ENCODE results near the gene DUSP8.
"Not testable (repeated sequence)": the region's sequence is repeated elsewhere in the genome, so short reads cannot be mapped to it uniquely, and the experiment has no call there.

DUSP8 gene

DNA sequence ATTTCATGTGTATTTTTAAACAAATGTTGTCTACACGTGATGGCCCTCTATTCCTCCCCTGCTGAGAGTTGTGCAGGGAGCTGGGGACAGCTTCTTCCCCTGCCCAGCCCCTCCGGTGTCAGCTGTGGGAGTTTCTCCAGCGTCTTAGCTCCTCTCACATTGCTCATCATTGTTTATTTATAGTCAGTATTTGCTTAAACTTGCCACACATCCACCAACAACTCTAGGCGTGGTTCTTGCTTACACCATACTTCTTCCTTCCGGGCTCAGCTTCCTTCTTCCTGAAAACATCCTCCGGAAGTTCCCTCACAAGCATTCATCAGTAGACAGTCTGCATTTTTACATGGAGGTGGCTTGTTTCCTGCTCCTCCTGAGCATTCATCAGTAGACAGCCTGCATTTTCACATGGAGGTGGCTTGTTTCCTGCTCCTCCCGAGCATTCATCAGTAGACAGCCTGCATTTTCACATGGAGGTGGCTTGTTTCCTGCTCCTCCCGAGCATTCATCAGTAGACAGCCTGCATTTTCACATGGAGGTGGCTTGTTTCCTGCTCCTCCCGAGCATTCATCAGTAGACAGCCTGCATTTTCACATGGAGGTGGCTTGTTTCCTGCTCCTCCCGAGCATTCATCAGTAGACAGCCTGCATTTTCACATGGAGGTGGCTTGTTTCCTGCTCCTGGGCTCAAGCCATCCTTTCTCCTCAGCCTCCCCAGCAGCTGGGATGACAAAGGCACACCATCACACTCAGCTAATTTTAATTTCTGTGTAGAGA, 17.3 kb upstream of the DUSP8 start:
- DNase-seq, result peak in 1 of 5 donors; percentile 81

GRCh38 chr11:1586699-1587098, 14.6 kb upstream of the DUSP8 start:
- no peak for DNase-seq

DNA sequence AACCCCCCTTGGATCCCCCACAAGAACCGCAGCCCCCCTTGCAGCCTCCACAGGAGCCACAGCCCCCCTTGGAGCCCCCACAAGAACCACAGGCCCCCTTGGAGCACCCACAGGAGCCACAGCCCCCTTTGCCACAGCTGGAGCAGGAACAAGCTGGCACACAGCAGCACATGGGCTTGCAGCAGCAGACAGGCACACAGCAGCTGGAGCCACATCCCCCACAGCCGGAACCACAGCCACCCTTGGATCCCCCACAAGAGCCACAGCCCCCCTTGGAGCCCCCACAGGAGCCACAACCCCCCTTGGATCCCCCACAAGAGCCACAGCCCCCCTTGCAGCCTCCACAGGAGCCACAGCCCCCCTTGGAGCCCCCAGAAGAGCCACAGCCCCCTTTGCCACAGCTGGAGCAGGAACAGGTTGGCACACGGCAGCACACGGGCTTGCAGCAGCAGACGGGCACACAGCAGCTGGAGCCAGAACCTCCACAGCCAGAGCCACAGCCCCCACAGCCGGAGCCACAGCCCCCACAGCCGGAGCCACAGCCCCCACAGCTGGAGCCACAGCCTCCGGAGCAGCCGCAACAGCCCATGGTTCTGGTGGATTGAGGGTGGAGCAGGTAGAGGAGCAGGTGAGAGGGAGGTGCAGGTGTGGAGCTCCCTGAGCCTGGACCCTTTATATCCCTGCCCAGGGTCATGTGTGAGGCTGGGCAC, 12.7 kb upstream of the DUSP8 start, which contains the start of gene KRTAP5-1:
TSS of gene KRTAP5-1 (minus strand) at position 623 of the 710 bp plus-strand sequence. CDS start at position 589, 34 bp downstream.
- DNase-seq, result not testable (repeated sequence)

- not testable (repeated sequence) for DNase-seq
Observed at GRCh38 chr11:1582909-1583308, 10.8 kb upstream of the DUSP8 start.

- no peak for DNase-seq
Observed at GRCh38 chr11:1581976-1582375, 9.9 kb upstream of the DUSP8 start.

DNA sequence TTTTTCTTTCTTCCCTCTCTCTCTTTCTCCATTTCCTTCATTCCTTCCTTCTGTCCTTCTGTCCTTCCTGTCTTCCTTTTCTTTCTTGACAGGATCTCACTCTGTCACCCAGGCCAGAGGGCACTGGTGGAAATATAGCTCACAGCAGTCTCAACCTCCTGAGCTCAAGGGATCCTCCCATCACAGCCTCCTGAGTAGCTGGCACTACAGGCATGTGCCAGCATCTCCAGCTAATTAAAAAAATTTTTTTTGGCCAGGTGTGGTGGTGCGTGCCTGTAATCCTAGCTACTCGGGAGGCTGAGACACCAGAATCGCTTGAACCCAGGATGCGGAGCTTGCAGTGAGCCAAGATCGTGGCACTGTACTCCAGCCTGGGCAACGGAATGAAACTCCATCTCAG, 4.8 kb upstream of the DUSP8 start:
- DNase-seq, result no peak

DNA sequence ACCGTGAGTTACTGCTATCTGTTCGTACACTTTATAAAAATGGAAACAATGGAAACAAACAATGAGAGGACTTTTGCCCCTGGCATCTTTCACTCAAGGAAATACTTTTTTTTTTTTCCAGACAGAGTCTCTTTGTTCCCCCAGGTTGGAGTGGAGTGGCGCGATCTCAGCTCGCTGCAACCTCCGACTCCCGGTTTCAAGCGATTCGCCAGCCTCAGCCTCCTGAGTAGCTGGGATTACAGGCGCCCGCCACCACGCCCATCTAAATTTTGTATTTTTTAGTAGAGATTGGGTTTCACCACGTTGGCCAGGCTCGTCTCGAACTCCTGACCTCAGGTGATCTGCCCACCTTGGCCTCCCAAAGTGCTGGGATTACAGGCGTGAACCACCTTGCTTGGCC, 3.7 kb upstream of the DUSP8 start:
- DNase-seq, result not testable (repeated sequence)

GRCh38 chr11:1574933-1575242, 2.8 kb upstream of the DUSP8 start:
- no peak for DNase-seq

- DNase-seq, result peak; percentile 38 to 60 (median 52)
Observed at GRCh38 chr11:1574238-1574932, 2.3 kb upstream of the DUSP8 start.

DNA sequence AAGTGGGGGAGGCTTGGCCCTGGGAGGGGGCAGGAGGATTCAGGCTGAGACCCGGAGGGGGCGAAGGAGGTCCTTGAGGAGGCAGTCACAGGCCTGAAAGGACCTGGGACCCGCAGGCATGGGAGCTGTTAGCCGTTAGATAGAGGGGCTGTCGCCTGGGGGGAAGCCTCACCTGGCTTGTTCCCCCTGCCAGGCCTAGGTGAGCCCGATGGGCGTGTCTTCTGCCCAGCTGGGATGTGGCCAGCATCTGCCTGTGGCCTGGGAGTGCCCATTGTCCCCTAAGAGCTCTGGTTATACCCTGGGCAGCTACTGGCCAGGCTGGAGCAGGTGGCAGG, 1.8 kb upstream of the DUSP8 start:
- DNase-seq, result no peak

DNA sequence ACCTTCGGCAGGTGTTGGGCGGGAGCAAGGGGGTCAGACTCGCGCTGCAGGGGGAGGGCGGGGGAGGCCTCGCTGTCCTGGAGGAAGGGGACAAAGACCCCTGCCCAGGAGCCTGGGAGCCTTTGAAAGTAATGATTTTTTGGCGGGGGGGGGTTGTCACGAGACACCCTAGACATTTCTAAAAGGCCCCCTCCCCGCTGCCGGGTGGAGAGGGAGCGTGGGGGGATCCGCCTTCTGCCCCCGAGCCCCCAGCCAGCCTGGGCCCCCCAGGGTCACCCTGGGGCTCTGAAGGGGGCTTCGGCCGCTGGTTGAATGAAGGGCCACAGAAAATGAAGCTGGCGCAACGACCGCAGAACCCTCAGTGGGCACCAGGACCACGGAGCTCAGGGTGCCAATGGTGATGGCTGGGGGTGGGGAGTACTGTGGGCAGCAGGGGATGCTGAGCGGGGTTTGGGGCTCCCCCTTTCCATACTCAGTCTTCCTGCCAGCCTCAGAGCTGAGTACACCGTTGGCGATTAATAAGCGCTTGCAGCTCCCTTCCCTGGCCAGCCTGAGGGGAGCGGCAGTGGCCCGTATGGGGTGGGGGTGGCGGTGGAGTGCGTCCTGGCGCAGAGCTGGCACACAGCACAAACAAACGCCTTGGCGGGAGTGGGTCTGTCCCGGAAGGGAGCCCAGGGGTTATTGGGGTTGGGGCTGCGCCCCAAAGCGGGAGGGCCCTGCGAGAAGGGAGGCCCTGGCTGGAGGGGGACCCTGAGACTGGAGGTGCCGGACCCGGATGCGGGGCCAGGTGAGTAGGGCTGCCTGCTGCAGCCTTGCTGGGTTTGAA, 1.2 kb upstream of the DUSP8 start:
- DNase-seq, result no peak

DNA sequence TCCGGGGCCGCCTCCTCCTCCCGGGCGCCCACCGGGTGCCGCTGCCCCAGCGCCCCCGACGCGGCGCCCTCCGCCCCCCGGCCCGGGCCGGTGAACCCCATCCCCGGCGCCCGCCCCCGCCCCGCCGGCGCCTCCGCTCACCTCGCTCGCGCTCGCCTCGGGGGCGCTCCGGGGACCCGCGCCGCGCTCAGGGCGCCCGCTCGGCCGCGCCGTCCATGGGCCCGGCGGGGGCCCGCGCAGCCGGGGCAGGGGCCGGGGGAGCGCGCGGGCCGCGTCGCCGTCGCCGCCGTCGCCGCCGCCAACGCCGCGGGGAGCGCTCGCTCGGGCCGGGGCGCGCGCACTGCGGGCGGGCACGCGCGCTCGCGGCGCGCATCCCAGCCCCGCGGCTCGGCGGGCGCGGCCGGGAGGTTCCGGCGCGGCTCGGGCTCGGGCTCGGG, 293 bp downstream of the DUSP8 start:
- DNase-seq, result no peak

GRCh38 chr11:1570896-1571759, 943 bp downstream of the DUSP8 start:
- DNase-seq, result no peak

DNA sequence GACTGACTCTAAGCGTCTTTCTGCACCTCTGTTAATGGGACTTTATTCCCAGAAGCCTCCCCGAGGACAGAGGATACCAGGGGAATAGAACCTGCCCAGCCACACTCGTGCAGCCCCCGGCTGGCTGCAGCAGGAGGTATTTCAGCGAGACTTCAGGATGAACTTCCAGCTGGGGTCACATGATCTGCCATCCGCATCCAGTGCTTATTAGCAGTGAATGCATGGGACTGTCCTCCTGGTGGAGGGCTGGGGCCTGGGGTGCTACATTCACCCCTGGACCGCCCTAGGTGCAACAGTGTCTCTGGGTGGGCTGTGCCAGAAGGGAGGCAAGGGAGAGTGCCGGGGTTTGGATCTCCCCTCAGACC, 1.6 kb downstream of the DUSP8 start:
- DNase-seq, result no peak

DNA sequence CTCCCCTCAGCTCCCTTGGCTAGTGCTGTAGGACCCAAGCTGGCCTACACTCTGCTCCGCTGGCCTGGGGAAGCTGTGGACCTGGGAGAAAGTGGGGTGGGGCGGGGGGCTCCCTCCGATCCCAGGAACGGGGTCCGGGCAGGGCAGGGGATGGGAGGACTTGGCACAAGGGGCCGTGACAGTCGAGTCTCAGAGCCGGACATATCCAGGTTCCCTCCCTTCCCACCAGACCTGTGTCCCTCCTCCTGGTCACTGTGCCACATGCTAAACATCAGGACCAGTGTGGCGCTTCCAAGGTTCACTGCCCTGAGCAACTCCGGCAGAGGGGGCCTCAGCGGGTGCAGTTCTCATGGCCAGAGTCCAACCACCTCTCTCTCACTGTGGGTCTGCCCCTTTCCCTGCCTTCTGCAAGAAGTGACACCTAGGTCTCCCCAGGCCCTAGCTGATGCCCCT, 2.0 kb downstream of the DUSP8 start:
- DNase-seq, result no peak

- DNase-seq, result no peak
Observed at GRCh38 chr11:1569251-1569780, 2.8 kb downstream of the DUSP8 start.

DNA sequence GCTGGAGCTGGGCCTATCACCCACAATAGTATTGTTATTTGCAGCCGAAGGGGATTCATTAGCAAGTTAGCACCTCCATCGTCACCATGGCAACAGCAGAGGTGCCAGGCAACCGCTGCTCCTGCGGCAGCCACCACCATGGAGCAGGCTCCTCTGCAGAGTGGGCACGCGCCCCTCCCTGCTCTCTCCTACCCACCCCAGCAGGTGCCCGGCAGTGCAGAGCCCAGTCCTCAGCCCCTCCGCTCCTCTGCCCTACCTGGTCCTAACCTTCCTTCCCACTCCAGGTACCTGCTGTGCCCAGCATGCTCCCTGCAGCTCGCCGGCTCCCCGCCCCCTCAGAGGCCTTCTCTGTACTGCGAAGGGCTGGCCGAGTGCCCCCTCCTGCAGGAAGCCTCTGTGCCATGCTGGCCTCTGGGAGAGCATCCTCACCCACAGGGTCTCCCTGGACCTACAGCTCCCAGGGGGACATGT, 3.6 kb downstream of the DUSP8 start:
- DNase-seq, result peak in 1 of 5 donors; percentile 46

- no peak for DNase-seq
Observed at GRCh38 chr11:1567721-1568100, 4.4 kb downstream of the DUSP8 start.

- no peak for DNase-seq
Observed at GRCh38 chr11:1567052-1567720, 4.9 kb downstream of the DUSP8 start.

DNA sequence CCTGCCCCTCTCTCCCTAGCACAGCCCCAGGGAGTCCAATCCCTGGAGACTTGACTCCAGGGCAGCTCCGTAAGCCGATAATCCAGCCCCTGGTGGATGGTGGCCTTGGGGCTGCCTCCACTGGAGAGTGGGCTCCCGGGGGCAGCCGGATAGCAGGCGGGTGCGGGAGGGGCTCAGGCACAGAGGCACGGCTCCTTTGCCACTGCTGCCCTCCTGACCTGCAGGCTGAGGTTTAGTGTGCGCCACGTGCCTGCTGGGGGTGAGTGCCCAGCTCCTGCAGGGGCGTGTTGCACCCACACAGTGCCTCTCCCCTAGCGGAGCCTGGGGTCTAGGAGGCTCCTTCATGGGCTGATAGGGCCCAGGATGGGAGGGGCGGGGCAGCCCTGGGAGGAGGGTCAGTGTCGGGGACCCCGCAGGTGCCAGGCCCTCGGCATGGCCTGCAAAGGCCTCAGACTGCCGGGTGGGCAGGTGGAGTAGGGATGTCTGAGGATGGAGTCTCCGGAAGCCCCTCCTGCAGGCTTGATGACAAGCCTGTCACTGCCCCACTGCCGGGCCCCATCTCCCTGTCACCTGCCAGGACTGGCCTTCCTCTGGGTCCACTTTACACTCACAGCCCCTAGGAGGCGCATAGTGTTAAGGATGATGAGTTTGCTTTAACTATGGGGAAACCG, 5.6 kb downstream of the DUSP8 start:
- DNase-seq, result no peak
